ENCODE measurements around the gene RFX3.

DNA sequence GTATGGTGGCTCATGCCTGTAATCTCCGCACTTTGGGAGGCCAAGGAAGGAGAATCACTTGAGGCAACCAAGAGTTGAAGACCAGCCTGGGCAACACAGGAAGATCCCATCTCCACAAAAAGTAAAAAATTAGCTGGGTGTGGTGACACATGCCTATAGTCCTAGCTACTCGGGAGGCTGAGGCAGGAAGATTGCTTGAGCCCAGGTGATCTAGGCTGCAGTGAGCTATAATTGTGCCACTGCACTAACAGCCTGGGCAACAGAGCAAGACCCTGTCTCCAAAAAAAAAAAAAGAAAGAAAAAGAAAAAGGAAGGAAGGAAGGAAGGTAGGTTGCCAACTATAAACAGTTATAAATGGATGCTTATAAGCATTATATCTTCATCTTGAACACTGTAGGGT is 51.0 kb downstream of the RFX3 start:
- TF ChIP-seq, protein P1, sequence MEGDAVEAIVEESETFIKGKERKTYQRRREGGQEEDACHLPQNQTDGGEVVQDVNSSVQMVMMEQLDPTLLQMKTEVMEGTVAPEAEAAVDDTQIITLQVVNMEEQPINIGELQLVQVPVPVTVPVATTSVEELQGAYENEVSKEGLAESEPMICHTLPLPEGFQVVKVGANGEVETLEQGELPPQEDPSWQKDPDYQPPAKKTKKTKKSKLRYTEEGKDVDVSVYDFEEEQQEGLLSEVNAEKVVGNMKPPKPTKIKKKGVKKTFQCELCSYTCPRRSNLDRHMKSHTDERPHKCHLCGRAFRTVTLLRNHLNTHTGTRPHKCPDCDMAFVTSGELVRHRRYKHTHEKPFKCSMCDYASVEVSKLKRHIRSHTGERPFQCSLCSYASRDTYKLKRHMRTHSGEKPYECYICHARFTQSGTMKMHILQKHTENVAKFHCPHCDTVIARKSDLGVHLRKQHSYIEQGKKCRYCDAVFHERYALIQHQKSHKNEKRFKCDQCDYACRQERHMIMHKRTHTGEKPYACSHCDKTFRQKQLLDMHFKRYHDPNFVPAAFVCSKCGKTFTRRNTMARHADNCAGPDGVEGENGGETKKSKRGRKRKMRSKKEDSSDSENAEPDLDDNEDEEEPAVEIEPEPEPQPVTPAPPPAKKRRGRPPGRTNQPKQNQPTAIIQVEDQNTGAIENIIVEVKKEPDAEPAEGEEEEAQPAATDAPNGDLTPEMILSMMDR (IDR thresholded peaks at IDR 0.05; ENCODE audit: low read length) = no peak
- no peak for TF ChIP-seq EZH2 (IDR thresholded peaks at IDR 0.05; ENCODE audit: borderline replicate concordance, low read length)

Data from OCI-LY1 (cell line).